Ramos (cell line): Measurements from ENCODE around the gene OOSP2.

Experiments
- in situ Hi-C: fragments of 300-500 bp; cut with MboI; formaldehyde crosslinking; loops from one replicate; pipeline ENCODE4 v1.14.3; 2022; ENCODE audit warnings: low sequenced_read_pairs; ENCODE audit not compliant: unreplicated experiment

The OOSP2 gene

DNA sequence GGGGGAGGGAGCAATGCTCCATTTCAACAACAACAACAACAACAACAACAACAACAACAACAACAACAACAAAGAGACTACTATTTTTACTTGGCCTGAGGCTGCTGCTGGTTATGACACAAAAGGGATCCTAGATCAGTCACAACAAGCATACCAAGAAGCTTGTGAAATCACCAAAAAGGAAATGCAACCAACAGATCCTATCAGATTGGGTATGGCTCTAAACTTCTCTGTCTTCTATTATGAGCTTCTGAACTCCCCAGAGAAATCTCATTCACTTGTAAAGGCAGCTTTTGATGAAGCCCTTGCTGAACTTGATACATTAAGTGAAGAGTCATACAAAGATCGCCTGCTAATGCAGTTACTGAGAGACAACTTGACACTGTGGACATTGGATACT, 37.8 kb downstream of the OOSP2 start:
- in situ Hi-C loops = no loop called here

DNA sequence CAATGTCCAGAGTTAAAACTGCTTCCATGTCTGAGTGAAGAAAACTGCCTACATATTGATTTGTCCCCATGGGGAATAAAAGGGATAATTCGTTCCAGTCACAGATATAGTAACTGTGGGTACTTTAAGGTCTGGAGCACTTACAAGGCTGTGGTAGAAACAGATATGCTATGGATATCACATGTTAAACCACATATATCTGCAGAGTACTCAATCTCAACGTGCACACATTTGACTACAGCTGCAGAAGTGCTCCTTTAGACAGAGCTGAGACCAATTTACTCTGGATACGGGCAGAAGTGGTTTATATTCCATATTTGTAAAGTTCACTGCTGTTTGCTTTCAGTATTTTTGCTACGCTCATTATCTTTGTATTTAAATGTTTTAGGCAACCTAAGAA, 38.5 kb downstream of the OOSP2 start:
- in situ Hi-C loops = no loop called here

DNA sequence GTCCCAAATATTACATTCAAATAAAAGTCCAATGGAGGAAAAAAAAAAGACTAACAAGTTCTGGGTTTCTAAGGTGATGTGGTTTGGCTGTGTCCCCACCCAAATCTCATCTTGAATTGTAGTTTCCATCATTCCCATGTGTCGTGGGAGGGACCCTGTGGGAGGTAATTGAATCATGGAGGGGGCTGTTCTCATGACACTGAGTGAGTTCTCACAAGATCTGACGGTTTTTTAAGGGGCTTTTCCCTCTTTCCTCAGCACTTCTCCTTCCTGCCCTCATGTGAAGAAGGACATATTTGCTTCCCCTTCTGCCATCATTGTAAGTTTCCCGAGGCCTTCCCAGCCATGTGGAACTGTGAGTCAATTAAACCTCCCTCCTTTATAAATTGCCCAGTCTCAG, 40.3 kb downstream of the OOSP2 start:
- in situ Hi-C loops = no loop called here

DNA sequence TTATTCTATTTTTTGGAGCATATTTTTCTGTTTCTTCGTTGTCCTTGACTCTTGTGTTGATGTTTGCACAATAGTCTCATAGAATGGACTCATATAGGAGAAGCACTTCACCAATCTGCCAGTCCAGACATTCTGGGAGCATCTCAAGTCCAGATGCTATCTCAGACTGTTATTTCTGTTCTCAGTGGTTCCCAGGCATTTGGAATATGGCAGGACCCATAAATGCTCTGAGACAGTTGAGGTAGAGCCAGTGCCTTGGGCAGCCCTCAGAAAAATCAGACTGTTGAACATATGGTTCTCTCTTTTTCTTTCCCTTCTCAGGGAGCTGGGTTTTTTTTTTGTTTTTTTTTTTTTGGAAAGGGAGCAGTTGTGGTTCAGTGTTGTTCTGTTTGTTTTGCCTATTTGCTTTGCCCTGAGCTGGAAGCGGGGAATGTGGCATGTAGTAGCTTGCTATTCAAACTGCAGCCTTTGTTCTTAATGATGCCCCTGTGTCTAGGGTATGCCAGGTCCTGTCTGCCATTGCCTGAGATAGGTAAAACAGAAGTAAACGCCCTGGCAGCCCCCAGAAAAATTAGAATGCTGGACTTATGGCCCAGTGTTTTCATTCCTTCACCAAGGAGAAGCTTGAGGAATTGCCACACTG, 44.5 kb downstream of the OOSP2 start:
- in situ Hi-C loops = no loop called here

- in situ Hi-C loops = no loop called here
Observed at GRCh38 chr11:60085909-60086308, 45.7 kb downstream of the OOSP2 start.

- in situ Hi-C loops = no loop called here
Observed at GRCh38 chr11:60087239-60087638, 47.0 kb downstream of the OOSP2 start.

DNA sequence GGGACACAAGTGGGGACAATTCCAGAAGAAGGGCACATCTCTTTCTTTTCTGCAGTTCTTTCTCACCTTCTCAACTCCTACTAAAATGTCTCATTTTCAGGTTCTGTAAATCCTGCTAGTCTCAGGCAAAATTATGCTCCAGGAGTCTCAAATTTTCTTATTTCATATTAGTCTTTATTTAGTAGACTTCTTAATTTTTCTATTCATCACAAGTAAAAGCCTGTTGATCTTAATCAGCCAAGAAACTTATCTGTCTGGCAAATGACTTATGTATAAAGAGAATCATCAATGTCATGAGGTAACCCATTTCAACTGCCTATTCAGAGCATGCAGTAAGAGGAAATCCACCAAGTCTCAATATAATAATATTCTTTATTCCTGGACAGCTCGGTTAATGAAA, 48.2 kb downstream of the OOSP2 start, which contains the start of gene MS4A2:
Gene MS4A2 (plus strand): TSS at position 301 of the 400 bp plus-strand sequence. CDS start 102 bp downstream, outside the sequence.
- in situ Hi-C loops = no loop called here

- in situ Hi-C loops = no loop called here
Observed at GRCh38 chr11:60095477-60096120, 55.4 kb downstream of the OOSP2 start.

GRCh38 chr11:60097189-60097588, 57.0 kb downstream of the OOSP2 start:
- in situ Hi-C loops = no loop called here
